Measurements from ENCODE around the gene STARD10.
A peak's percentile ranks its signal among the peaks of the same experiment; 100 is the strongest.

The STARD10 gene

DNA sequence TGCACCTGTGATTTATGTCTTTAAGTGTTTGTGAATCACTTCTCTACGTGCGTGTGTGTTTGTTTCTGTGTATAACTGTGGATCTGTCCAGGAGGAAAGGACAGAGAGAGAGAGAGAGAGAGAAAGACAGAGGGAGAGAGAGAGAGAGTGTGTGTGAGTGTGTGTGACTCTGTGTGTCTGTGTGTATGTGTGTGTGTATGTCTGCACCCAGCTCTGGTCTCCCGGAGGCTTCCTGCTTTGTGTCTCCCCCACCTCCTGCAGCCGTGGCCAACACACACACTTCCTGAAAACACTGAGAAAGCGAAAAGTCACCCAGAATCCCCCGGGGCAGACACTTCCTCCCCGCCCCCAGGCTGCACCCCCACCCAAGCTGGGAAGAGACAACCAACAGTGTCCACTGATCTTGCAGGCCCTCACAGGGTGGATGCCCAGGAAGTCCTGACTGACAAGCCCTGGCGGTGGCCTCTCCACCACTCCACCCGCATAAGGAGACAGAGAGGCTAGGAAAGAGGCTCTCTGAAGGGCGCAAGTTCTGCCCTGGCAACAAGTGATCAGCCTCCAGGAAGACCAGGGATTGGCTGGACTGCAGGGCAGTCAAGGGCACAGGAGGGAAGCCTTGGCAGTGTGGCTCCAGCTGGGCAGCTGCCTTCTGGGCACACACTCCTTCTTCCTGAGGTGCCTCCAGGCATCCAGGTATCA, 71.6 kb downstream of the STARD10 start:
- DNase-seq: peak; percentile 83

DNA sequence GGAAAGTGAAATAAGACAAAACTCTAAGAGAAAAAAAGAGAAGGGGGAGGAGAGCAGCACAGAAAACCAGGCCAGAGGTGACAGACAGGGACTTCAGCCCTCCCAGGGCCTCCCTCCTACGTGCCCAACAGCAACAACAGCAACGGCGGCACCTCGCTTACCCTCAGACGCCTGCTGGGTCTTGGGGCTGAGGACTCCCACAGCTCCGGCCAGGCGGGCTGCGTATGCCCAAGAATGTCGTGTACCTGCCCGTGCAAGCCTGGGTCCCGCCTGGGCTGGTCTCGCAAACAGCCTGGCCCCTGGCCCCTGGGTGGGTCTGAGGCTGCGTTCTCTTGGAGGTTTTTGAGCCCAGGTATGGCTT, 72.2 kb downstream of the STARD10 start:
- no peak for DNase-seq

DNA sequence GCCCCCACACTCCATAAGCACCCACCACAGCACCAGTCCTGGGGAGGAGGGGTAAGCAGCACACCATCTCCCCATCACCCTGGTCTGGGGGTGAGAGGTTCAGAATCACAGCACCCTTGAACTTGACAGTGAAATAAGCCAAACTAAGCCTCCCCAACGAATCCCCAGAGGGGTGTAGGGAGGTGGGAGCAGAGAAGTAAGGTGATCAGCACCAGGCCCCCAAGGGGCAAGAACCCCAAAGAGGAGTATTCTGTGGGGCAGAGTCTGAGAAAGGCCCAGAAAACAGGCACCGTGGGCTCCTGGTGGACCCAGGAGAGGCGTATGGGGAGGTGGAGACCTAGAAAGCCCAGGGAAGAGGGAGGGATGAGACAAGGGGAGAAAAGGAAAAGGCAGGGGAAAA, 72.6 kb downstream of the STARD10 start:
- DNase-seq: no peak

DNA sequence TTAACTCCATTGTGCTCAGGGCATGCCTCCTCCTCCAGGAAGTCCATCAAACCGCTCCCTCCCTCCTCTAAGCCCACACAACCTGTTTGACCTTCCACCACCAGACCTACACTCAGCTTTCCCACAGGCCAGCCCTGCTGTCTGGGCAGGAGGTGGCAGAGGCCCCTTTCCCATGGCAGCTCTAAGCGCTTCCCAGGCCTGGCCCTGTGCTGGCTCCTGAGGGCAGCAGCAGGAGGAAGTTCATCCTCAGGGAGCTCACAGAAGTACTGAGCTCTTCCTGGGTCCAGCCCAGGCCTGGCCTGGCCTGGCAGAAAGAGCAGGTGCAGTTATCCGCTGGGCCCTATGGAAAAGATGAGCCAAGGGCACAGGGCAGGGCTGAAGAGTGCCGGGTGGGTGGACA, 73.1 kb downstream of the STARD10 start:
- DNase-seq: no peak

DNA sequence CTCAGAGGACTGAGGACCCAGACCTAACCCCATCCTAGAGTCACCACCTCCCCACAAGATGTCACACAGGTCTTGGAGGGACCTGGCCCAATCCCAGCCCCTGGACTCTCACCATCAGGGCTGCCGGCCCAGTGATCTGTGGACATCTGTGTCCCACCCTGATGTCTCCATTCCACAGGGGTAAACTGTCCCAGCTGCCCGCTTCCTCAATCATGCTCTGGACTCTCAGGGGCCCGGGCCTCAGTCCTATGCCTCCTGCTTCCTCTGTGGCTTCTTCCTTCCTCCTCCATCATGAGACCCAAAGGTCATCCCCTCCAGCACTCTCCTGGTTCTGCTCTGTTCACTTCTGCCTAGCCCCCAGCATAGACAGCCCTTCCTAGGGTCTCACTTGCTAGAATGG, 73.8 kb downstream of the STARD10 start:
- no peak for DNase-seq

DNA sequence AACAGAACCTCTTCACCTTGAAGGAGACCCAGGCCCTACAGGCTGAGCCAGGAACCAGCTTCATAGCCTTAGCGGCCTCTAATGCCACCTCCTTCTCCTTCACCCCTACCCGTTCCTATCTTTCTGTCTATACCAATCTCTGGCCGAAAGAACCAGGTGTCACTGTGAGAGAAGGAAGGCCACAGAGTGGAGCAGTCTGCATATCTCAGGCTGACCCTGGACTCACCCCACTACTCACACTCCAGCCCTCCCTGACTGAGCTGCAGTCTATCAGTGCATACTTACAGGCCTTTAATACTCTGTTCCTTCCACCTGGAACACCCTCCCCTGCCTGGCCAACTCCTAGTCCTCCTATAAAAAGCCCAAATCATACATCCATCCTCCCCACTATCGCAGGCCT, 74.3 kb downstream of the STARD10 start:
- DNase-seq: no peak

DNA sequence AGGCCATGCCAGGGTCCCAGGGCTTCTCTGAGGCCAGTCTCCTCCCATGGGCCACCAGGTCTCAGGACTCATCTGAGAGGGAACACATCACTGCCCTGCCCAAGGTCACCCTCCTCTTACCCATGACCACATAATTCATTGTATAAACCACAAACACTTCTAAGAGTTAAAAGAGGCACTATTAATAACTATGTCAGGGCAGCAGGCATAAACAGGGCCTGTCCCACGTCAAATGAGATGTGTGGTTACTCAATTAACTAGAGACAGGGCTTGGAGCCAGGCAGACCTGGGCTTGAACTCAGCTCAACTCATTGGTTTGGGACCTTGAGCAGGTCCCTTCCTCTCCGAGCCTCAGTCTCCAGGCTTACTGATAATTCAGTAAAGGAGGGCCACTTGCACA, 74.7 kb downstream of the STARD10 start:
- no peak for DNase-seq

DNA sequence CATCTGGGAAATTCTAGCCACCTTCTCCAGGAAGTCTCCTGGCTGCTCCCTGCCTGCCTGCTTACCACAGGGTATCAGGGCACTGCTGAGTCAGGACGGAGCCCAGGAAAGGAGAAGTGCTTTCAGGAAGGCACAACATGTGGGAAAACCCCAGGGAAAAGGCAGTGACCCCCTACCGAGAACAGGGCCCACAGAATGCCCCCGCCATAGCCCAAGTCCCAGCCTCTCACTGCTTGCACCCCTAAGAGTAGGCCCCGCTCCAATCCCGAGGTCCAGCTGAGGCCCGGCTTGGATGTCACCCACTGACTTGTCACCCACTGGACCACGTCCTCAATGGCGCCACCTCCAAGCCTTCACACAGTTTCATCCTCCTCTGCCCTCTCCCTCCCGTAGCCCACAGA, 75.7 kb downstream of the STARD10 start:
- DNase-seq: no peak

DNA sequence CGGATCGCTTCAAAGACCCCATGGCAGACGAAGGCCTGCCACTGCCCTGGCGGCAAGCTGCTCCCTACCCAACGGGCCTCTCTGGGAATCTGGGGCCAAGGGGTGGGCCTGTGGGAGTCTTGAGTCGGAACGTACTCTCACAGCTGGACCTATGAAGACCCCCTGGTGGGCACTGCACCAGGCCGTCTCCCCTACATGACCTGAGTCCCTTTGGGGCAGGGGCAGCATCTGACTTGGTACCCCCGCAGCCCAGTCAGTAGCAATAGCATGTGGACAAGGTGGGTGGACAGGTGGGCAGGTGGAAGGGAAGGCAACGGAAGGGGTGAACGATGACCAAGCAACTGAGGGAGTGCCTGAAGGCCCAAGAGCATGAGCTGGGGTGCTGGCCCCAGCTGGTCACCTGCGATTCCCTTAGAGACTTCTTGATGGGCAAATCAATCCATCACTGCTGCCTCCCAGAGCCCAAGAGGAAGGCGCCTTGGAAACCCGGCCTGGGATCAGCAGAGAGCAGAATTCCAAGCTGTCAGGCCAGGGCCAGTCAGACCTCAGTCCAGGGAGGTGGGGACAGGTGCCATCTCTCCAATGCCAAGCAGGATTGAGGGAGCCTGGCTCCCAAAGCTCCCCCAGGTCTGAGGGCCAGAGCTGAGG, 76.9 kb downstream of the STARD10 start:
- DNase-seq: no peak

DNA sequence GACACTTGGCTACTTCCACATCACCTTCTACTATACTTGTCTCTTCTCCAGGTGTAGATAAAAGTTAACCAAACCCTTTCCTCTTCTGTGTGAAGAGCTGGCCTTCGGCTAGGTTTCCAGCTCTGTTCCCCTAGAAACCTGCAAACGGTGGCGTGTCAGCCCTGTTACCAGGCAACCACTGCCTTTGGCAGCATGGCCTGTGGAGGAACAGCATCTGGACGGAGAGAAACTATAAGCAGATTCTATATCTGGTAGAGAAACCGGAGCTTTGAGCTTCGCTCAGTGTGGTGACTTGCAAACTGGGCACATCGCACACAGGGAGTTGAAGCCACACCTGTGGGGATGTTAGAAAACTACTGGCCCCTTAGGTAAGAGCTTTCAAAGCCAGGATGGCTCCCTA, 77.6 kb downstream of the STARD10 start:
- peak; percentile 10 for DNase-seq

DNA sequence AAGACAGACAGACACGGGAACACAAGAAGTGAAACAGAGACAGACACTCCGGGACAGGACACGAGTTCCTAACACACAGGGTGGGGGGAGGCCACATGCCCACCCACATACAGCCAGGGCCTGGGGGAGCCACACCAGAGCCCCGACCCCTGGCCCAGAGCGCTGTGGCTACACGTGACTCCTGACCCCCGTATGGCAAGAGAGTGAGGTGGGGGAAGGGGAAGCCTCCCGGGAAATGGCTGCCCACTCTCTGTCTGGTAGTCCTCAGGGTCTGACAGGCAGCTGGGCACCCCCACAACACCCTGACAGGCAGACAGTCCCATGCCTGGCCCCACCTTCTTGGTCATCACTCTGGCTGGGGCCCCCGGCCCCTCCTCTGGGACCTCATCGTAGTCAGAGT, 81.0 kb downstream of the STARD10 start:
- DNase-seq: no peak

DNA sequence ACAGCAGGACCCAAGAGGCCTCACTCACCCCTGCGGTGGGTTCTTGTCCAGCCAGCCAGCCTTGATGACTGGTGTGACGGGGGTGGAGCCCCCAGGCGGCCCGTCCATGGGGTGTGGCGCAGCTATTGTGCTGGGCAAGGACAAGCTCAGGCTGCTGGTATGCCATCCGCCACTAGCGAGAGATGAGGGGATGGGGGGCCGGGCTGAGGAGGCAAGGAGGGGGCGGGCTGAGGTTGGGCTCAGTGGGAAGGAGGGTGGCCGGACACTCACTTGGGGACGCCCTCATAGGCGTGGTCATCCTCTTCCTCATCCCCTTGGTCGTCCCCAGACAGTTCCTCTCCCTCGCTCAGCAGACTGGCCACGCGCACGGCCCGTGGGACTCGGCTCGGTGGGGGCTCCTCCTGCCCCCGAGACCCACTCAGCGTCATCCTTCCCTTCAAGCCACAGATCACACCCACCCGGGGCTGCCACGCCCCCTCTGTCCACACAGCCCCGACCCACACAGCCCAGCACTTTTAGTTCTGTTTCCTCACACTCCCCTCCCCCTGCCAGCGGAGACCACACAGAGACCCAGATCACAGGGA, 81.6 kb downstream of the STARD10 start:
- DNase-seq: no peak

DNA sequence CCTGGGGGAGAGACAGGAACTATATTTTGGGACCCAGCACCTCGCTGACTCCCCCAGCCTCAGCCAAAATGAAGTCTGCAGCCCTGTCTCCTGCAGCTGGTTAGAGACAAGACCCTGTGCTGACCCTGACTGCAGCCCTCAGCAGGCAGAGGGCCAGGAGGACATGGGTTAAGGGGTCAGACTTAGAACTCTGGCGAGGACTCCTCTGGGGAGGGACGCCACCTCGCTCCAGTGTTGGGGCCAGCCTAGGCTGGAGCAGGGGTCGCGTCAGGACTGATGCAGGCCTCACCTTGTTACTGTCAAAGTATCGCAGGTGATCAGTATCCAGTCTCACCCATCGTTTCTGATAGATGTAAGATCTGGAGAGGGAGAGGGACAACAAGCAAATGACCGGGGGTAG, 82.7 kb downstream of the STARD10 start:
- no peak for DNase-seq

DNA sequence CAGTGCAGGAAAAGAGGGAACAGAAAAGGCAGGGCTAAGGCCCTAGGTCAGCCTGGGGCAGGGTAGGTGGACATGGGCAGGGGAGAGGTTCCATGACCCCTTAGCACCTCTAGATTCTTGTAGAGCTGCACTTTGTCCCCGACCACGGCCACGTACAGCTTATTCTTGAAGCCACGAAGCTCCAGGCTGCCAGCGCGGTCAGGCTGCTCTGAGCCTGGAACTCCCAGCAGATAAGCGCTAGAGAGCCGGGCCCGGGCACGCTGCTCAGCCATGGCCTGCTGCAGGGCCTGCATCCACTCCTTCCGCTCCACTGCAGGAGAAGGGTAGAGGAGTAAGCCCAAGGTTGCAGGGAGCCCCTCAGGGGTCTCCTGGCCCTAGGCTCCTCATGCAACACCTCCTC, 83.6 kb downstream of the STARD10 start:
- DNase-seq: no peak

DNA sequence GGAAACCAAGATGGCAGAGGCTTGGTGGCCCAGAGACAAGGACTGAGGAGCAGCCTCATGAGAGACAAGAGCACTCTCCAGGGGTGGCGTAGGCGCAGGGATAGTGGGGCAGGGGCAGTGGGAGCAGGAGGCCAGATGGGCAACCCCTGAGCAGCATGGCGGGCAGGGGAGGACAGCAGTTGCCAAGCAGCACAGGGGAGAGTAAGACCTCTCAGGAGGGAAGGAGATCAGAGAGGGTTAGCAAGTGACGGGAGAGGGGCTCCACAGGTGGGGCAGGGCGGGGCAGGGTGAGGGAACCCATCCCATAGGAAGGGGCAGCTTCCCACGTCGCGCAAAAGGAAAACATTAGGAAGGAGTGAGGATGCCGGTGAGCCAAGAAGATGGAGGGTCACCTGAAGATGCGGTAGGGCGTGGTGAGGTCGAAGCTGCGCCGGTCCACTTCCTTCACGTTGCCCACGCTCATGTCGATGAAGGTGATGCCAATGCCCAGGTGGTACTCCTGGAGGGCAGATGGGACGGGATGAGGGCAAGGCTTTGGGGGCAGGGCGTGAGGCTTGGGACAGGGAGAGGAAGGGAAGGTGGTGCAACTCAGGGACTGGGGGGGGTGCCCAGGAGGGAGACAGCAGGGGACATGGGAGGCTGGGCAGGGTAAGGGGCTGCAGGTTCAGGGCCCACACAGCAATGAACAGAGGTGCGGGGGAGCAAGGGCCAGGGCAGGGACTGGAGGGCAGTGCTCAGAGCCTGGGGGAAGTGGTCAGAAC, 84.2 kb downstream of the STARD10 start:
- no peak for DNase-seq

DNA sequence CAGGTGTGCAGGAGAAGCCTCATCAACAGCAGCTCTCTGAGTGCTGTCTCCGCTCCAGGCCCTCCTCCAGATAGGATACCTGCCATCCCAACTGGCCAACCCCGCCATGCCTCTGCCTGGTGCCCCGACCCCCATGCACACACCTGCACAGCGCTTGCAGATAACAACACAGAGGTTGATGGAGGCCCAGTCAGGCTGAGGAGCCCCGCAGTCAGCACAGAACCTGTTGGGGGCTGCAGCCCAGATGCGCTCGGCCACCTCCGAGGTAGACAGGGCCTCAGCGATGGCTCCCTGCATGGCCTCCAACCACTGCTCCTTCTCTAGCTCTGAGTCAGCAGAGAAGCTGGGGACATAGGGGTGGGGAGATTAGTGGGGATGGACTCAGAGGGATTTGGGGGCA, 86.8 kb downstream of the STARD10 start:
- DNase-seq: no peak

DNA sequence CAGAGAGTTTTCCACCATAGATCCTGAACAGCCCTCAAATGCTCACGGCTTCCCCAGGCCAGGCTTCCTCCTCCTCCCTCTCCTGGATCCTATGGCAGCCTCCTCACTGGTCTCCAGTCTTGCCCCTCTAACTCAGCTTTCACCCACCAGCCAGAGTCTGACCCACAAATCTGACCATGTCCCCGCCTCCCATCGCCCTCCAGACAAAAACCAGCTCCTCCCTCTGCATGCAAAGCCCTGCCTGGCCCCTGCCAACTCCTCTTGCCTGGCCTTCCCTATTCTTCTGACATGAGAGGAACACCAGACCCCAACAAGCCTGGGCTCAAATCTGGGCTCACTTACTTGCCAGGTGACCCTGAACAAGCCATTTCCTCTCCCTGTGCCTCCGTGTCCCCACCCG, 87.3 kb downstream of the STARD10 start:
- DNase-seq: no peak

DNA sequence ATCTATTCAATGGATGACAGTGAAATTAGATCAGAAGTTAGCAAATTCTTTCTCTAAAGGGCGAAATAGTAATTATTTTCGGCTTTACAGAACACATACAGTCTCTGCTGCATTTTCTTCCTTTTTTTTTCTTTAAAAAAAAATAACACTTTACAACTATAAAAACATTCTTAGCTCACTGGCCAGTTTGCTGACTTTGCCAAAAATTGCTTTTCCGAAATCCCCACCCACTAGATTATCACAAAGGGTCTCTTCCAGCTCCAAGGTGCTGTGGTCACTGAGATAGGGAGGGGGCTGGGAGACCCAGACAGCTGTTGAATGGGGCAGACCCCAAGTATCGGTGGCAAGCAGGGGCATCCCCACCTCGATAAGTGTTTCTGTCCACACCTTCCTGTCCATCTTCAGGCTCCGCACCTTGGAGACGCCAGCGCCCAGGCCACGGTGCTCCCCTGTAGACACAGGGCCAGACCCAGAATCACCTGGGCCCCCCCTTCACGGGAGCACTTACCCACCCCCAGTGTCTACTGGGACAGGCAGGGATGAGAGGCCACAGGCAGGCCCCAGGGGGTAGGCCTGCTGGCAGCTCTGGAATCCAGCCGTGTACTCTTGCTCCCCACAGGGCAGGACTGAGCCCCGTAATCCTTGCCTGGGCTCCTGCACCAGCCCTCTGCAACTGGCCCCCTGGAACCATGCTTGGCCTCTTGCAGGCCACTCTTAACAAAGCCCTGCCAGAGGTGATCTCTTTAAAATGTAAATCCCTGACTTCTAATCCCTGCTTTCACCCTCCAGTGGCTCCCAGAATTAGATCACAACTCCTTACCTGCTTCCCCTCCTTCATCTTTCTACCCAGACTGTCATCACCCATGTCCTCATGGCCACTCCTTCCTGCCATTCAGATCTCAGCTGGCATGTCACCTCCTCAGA, 88.1 kb downstream of the STARD10 start:
- no peak for DNase-seq

DNA sequence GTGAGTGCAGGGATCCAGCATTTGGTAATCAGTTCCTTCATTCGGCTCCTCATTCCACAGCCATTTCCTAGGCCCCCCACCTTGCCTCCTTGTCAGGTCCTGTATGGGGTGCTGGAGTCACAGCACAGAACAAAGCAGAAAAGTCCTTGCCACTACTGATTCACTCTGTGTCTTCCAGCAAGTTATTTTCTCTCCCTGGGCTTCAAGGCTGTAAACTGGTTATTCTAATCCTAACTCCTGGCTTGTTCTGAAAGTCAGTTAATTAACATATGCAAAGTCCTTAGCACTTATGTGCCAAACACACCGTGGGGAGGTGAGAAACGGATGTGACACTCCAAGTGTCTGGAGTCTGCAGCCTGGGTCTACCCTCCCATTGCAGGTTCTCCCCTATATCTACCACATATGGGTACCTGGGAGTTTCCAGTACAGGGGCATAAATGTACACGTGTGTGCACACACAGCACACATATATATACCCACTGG, 89.0 kb downstream of the STARD10 start:
- DNase-seq: no peak

Measured in NCI-H2107 (cell line).